HG02973 (cell line): ENCODE data around the gene UBL7.
"Not testable (repeated sequence)": the region's sequence is repeated elsewhere in the genome, so short reads cannot be mapped to it uniquely, and the experiment has no call there.

Experiments used
- ATAC-seq: cut with Tn5 transposase; IDR thresholded peaks from one replicate; pipeline ENCODE4 v1.9.1; 2021; ENCODE audit warnings: moderate library complexity; ENCODE audit not compliant: unreplicated experiment

UBL7 gene

DNA sequence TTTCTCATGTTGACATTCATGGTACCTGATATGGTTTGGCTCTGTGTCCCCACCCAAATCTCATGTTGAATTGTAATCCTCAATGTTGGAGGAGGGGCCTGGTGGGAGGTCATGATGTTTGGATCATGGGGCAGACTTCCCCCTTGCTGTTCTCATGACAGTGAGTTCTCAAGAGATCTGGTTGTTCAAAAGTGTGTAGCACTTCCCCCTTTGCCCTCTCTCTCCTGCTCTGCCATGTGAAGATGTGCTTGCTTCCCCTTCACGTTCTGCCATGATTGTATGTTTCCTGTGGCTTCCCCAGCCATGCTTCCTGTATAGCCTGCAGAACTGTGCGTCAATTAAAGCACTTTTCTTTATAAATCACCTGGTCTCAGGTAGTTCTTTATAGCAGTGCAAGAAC is 3.3 kb upstream of the UBL7 start:
- ATAC-seq = no peak

DNA sequence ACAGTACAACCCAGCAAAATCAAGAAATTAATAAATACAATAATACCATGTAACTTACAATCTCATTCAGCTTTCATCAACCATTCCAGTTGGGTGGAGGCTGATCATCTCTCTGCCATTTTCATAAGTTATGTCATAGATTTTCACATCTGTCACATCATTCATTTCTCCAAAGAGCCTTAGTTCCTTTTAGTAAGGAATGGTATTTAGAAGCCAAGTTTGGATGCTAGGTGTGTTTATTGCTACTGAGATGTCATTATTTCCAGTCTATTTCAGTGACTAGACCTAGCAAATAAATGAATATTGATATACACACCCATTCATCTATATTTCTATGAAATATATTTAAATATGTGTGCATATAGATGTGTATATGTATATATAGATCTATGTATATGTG is 2.7 kb upstream of the UBL7 start:
- ATAC-seq = no peak

DNA sequence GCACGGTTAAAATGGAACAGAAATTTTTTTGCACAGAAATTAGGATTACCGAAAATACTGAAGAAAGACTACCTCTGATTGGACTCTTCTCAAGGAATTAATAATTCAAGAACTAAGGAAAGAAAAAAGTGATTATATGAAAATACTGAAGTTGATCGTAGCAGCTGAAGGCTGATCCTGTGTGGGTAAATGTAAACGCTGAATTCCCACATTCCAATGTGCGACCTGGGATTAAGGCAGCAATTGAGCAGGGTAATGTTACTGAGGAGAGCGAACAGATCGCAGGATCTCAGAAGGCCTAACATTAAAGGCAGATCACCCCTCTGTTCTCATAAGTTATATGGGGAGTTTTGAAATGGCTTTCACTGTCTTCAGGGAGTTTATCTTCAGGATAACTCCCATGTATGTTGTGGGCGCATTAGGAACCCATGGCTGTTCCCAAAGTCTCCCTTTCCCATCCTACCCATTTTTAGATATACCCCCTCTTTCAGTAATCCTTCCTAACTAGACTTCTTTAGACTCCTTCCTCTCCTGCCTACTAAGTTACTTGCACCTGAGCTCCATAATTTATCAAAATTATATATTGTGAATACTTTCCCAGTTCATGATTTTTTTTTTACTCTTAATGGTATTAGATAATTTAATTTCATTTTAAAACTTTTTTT is 1.0 kb upstream of the UBL7 start:
- ATAC-seq = no peak

DNA sequence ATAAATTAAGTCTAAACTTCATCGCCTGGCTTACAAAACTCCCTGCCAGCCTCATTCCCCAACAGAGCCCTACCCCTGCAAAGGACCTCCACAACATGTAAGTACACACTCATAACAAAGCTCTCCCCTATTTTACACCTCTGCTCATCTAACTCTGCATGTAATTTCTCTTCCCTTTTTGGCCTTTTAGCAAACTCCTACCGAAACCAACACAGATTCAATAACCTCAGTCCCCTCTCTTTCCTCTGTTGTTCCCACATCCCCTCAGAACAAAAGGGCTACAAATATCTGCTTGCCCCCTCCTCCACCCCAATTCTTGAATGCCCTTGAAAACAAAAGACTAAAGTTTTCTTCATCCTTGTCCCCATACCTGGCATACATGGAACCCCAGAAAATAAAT is 662 bp downstream of the UBL7 start:
- ATAC-seq = no peak

DNA sequence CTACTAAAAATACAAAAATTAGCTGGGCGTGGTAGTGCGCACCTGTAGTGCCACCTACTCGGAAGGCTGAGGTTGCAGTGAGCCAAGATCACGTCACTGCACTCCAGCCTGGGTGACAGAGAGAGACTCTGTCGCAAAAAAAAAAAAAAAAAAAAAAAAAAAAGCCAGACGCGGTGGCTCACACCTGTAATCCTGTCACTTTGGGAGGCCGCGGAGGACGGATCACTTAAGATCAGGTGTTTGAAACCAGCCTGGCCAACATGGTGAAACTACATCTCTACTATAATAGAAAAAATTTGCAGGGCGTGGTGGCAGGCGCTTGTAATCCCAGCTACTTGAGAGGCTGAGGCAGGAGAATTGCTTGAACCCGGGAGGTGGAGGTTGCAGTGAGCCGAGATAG is 1.2 kb downstream of the UBL7 start:
- ATAC-seq = not testable (repeated sequence)

DNA sequence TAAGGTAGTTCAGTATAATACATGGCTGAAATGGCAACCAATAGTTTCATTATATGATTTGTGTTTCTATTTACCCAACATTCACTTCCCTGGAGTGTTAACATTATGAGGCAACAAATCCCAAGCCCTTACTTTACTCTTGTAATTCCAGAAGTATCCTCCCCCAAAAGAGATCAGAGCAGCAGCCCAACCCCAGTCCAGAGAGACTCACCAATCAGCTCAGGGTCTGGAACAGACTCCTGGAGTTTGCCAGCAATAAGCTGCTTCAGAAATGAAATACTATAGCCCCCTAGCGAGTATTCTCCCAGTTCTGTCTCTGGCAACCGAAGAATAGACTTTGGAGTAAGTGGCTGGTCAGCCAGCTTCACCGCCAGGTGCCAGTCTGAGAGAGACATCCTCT is 2.5 kb downstream of the UBL7 start:
- no peak for ATAC-seq

DNA sequence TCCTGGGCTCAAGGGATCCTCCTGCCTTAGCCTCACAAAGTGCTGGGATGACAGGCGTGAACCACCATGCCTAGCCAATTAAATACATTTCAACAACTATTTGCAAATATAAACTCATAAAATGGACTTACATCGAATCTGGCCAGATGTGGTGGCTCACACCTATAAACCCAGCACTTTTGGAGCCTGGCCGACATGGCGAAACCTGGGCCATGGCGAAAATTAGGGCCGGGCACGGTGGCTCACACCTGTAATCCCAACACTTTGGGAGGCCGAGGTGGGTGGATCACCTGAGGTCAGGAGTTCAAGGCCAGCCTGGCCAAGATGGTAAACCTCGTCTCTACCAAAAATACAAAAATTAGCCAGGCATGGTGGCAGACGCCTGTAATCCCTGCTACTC is 3.9 kb downstream of the UBL7 start:
- ATAC-seq = not testable (repeated sequence)

DNA sequence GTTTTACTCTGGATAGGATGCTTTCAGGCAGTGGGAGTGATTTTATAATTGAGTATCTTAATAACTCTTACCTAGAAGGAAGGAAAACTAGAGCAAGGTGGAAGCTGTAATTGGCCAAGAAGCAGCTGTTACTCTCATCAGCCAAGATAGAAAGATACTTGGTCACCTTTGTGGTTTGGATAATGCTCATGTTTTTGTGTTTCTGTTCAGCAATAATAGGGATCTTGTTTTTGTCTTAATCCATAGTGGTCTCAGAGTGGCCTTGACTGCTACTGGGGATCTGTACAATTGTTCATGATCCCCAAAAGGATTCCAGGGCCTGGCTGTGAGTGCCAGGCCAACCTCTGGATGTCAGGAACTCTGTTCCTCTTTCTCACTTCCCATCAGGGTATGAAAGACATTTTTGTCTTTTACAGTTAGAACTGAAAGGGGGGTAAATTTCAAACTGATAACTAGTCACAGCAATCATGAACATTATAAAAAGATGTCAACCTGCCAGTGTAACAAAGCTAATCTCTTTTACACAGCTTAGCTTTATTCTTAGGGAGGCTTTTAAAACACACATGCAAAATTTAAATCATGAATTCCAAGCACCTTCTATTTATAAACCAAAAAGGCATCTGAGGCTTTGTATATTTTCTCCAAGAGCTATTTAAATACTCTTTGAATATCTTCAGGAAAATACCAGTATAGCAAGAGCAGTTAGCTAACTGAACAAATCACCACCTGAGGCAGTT is 6.0 kb downstream of the UBL7 start:
- ATAC-seq = no peak

DNA sequence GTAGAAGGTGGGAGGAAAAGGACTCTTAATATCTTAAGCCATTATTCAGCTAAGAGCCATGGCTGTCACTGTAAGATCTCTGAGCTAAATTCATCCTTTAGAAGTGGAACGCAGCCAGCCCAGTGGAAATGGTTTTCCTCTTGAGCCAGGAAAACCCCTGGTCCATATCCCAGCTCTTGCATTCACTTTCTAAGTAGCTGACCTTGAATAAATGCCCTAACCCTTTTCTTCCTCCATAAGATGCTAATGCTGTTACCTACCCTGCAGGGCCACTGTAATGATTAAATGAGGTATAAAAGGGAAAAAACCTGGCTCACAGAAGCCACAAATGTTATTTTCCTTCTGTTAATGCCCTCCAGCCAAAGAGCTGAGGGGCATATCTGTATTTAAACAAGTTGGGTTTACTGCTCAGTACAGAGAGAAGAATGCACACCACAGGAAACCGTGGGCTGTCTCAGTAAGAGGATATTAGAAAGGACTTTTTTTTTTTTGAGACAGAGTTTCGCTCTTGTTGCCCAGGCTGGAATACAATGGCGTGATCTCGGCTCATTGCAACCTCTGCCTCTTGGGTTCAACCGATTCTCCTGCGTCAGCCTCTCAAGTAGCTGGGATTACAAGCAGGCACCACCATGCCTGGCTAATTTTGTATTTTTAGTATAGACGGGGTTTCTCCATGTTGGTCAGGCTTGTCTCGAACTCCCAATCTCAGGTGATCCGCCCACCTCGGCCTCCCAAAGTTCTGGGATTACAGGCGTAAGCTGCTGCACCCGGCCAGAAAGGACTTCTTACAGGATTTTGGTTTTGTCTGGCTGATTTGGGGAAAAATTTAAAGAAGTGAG is 6.8 kb downstream of the UBL7 start:
- no peak for ATAC-seq

DNA sequence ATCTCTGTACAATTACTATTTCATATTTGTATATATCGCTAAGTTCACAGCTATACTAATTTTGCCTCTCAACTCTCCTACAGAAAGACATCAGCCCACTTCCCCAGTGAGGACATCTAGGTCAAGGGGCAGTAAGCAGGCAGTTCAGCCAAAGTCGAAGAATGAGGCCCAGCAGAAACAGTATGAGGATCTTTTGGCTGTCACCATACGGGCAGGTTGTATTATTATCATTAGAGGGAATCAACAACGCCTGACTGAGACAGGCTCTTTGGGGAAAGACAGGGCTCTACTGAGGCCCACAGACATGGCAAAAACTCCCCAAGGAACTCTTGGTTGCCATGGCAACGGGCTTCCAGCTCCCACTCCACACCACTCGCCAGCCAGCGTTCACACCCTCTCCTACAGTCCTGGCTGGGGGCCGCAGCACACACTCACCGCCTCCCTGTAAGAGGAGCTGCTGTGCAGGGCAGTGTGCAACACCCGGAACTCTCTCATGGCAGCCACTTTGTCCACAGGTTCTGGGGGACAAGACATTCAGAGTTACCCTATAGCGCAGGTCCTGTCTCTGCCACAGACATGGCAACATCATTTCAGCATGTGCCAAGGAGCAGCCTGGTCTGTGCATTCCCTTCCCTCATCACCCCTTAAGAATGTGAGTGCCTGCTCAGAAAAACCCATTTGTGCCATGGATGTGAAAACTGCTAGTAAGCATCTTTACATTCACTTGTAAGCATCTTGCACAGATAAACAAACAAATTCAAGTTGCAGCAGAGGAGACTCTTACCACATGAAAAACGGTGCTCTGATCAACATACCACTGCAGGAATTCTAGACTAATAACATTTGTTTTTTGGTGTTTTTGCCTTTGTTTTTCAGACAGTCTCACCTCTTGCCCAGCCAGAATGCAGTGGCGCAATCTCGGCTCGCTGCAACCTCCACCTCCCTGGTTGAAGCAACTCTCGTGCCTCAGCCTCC is 8.8 kb downstream of the UBL7 start:
- ATAC-seq = no peak

DNA sequence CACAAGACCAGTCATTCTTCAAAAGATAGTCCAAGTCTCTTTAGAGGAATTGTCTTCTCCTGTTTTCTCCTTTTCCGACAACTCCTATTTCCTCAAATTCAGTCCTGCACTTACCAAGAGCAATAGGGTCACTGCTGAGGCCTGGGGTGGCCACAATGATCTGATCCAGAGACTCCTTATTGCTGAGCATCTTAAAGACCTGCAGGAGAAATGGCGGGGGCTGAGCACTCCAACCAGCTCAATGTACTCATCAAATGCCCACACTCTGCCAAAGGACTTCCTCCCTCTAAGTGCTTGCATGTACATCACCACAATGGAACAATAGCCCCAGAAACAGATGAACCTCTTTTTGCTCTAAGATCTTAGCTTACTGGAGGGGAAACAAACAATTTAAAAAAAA is 9.6 kb downstream of the UBL7 start:
- ATAC-seq = no peak

DNA sequence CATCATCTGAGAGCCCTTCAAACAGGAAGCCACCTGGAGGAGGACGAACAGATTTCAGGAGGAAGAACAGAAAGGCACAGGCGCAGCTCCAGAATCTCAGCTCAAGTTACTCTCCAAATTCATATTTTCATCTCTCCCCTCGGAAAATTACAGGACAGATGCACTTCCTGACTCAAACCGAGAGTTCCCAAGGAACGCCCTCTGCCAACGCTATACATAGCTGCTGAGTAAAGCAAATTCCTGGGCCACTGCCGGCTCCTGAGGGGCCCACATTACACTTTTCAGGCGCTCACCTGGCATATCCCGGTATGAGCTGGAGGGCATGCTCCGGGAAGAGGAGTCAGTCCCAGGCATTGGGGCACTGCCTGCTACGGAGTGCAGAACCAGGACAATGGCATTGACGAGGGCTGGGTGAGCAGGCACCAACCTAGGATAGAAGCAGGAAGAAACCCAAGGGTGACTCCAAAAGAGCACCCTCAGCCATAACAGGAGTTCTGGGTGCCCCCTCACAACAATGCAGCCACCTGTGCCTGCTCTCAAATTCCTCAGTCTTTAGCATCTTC is 11.2 kb downstream of the UBL7 start:
- ATAC-seq = no peak

DNA sequence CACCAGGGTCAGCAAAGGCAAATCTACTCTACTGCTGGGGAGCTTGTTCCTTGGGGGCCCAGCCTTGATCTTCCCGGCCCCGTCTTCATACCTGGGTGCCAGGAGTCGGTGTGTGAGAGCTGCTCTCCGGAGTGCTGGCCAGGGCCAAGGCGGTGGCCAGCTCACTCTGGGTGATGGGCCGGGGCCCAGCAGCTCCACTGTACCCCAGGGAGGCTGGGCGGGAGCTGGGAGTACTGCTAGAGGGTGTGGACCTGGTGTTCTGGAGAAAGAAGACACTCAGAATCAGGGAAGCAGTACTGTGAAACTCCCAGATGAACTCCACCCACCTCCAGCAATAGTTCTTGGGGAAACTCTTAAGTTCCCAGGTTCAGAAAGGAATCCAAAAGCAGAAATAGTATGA is 11.9 kb downstream of the UBL7 start:
- ATAC-seq = no peak

DNA sequence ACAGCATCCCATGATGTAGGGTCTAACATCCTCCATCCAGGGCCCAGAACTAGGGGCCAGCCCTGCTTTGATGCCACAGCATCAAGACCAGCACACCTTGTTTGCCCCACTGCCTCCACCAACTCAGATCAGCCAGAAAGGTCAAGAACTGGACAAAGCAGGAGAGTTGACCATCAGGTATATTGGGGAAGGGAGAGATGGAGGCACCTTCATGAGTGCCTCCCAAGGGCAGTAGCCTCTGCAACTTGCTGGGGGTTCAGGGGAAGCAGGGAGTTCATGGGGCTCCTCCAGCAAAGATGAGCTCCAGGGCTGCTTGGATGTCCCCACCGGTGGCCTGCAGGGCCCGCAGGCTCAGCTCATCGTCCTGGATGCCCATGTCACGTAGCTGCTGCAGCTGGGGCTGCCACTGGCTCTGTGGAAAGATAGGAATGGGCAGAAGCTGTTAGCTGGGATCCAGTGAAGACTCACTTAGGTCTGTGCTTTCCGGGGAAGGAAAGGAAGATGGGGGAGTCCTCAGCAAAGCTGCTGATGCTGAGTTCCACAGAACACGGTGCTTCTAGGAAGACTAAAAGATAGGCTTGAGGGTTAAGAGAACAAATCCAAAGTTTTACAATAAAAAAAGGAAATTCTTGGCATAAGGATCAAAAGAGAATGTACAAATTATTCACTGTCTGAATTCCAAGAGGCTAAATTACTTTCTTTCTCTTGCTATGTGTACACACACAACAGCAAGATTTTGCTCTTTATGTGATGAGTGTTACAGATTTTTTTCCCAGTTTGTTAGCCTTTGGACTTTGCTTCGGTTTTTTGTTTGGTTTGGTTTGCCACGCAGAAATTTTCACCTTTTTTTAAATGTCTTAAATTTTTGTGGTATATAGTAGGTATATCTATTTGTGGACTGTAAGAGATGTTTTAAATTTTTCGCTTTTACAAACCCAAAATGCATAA is 14.9 kb downstream of the UBL7 start:
- no peak for ATAC-seq

DNA sequence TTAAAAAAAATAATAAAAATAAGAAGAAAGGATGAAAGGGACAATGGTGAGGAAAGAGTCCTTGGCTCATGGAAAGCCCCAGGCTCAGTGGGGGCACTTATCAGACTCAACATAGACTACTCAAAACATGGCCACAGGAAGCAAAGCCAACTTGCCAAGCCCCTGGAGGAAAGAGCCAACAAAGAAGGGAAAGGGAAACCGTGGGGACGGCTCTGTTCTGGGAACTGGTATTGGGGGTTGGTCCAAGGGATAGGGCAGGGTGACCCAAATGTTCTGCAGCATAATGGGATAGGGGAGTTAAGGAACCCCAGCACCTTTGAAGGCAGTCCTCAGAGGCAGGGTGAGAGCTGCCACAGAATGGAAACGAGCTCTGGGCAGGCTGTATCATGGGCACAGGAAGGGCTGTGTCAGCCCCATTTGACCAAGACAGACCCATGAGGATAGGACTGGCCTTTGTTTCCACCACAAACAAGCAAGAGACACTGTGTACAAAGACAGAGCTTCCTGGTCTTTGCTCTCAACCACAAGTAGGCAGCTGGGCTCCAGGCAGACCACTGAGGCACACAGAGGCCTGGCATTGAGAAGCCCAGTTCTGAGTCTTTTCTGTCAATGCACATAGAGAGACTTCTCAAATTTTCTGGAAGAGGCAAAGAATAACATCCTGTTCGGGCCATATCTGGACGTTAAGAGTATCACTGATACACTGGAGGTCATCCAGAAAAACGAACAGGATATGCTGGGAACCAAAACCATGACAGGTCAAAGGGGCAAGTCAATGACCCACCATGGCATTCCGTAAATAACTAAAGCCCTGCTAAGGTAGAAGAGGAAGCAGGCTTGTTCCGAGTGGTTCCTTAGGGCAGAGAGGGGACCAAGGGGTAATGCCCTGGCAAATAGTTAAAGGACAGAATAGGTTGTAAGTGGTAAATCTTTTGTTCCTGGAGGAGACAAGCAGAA is 16.6 kb downstream of the UBL7 start:
- ATAC-seq = no peak

DNA sequence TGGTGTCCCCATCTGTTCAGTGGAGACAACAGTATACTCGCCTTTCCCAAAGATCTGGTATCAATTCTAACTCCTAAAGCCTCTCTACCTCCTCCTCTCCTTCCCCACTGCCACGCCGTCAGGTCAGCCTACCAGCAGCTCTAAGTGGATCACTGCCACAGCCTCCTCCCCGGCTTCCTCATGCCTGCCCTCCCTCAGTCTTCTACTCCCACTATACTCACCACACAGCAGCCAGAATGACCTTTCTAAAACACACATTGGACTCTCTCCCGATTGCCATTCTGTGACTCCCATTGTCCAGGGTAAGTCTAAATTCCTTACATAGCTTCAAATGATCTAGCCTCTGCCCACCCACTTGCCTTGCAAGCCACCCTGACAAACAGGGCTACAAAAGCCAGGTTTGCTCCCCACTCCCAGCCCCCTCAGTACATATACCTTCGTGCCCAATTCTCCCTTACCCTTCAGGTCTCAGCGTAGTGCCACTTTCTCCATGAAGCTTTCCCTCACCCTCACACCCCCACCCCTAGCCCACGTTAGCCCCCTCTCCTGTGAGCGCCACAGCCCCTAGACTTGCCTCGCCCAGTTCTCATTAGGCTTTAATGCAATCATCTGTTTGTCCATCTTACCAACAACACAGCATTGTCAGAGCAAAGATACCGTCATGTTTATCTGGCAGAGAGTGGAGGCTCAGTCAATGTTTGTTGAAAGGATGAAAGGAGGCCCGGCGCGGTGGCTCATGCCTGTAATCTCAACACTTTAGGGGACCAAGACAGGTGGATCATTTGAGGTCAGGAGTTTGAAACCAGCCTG is 17.7 kb downstream of the UBL7 start:
- no peak for ATAC-seq

DNA sequence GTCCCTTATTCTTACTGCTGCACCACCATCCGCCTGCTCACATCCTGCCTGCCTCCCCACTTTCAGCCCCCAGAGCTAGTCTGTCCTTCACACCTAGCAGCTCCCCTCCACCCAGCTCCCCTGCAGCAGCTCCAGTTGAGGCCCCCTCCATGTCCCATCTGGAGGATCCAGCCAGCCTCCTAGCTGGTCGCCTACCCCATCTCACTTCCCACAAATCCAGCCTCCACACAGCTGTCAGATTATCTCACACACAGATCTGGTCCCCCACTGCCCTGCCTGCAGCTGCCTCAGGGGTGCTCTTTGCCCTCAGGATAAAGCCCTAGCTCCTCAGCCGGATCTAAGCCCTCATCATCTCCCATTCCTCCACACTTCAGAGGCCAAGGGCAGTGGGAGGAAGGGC is 18.4 kb downstream of the UBL7 start:
- ATAC-seq = no peak
